NCI-H1417 (cell line): ENCODE results near the gene SHROOM3.
"Not testable (repeated sequence)": the region's sequence is repeated elsewhere in the genome, so short reads cannot be mapped to it uniquely, and the experiment has no call there.

Experiments used
- DNase-seq, 3 experiments: peaks; one replicate each; lab custom pipeline; 2025; lab: John Stamatoyannopoulos, UW

Gene SHROOM3

DNA sequence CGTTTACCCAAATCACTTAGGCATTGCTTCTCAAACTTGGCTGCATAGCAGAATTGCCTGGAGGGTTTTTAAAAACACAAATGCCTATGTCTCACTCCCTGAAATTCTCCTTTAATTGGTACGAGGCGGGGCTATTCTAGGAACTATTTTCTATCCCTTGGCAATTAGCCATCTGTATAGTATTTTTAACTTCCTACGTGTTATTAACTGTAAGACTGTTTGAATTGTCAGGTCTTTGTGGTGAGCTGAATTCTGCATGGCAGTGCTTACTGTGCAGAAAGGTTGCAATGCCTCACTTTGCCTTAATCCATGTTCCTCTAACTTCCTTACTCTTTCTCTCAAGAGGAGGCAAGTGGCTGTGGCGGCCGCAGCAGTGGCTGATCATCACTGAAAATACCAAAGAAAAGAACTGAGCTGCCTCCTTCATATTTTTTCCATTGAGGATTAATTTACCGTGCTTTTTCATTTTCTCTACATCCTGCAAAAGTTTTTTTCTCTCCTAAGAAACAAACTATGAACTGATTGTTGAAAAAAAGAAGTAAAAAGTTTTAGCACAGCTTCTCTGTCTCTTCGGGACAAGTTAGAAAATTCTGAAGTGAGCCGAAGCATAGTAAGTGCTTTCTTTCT is at the start of gene SHROOM3:
Gene SHROOM3, plus strand, starts transcription at position 329 of the 627 bp plus-strand sequence. CDS start 824 bp downstream, outside the sequence.
- DNase-seq: peak in 1 of 3 experiments; percentile 50

GRCh38 chr4:76385974-76386373 is 49.1 kb upstream of the SHROOM3 start:
- no peak for DNase-seq

DNA sequence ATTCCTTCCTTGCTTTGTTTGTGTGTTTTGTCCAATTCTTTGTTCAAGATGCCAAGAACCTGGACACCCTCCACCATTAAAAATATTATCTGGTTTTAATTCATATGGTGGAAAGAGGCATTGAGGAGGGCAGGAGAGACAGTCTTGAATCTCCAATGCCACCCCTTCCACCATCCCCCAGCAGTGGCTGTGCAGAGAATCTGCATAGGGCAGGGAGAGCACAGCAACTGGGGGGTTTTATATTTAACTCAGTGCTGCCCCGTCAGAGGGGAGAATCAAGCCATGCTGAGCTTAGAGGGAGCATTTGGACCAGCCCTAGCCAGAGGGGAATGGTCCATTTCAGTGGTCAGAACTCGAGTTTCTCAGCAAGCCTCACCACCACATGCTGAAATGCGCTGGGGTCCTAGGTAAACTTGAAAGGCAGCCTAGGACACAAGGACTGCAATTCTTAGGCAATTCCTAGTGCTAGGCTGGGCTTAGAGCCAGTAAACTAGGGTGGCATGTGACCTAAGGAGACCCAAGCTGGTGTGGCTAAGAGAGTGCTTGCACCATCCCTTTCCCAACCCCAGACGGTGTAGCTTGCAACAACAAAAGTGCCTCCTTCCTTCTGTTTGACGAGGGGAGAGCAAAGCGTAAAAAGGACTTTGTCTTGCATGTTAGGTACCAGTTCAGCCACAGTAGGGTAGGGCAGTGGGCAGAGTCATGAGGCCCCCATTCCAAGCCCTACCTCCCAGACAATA is 48.3 kb upstream of the SHROOM3 start:
- no peak for DNase-seq

- no peak for DNase-seq
Measured at GRCh38 chr4:76388160-76388908, 46.7 kb upstream of the SHROOM3 start.

- no peak for DNase-seq
Measured at GRCh38 chr4:76401654-76402053, 33.4 kb upstream of the SHROOM3 start.

- DNase-seq: peak in 1 of 3 experiments; percentile 3
Measured at GRCh38 chr4:76406081-76406480, 28.9 kb upstream of the SHROOM3 start.

DNA sequence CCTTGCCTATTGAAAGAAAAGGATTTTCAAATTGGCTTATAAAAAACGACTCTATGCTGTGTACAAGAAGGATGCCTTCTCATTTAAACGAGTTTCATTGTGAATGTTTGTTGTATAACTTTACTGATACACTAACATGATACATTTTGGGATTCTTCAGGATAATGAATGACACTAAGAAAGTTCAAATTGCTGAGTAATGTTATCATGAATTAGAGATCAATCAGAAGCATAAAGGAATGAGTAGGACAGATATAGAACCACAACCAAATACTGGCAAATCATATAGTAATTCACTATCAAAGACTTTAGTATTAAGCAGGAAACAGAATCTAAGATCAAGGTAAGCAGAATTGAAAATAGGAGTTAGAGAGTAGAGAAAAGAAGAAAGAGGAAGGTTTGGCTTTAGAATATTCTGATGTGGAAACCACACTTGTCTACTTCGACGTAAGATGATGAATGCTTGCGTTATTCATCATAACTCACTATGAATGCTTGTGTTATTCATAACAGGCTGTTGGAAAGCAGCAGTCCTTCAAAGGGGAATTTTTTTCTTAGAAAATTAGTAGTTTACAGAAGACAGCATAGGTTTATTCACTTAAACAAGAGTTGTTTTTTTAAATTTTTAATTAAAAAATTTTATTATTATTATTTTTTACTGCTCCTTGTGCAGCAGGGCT is 27.4 kb upstream of the SHROOM3 start:
- DNase-seq: no peak

DNA sequence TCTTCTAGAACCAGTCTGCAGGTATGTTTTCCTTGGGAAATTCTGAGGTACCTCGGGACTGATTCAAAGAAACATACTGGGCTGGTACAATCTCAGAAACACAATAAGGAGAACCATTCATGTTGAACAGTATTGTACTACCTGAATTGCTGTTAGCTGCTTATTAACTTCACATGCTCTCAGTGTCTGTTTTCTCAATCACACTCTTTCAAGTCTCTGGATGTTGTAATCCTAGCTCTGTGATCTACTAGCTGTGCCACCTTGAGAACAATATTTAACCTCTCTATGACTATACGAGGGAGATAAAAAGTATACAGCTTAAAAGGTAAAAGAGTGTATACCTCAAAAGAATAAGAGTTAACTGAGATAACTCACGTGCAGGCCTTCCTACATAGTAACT is 24.4 kb upstream of the SHROOM3 start:
- DNase-seq: no peak

GRCh38 chr4:76420188-76420761 is 14.8 kb upstream of the SHROOM3 start:
- peak in 2 of 3 experiments; percentile 83 to 89 for DNase-seq

GRCh38 chr4:76420762-76421581 is 14.1 kb upstream of the SHROOM3 start, which contains the start of gene CCDC158:
TSS of gene CCDC158 (minus strand) at chr4:76421141. CDS start at chr4:76403207, 17,934 bp downstream.
- DNase-seq: peak in 2 of 3 experiments; percentile 82

GRCh38 chr4:76423159-76423558 is 11.9 kb upstream of the SHROOM3 start:
- DNase-seq: not testable (repeated sequence)

- peak in 2 of 3 experiments; percentile 11 to 36 for DNase-seq
Measured at GRCh38 chr4:76426272-76426671, 8.8 kb upstream of the SHROOM3 start.

- no peak for DNase-seq
Measured at GRCh38 chr4:76429636-76430035, 5.4 kb upstream of the SHROOM3 start.

DNA sequence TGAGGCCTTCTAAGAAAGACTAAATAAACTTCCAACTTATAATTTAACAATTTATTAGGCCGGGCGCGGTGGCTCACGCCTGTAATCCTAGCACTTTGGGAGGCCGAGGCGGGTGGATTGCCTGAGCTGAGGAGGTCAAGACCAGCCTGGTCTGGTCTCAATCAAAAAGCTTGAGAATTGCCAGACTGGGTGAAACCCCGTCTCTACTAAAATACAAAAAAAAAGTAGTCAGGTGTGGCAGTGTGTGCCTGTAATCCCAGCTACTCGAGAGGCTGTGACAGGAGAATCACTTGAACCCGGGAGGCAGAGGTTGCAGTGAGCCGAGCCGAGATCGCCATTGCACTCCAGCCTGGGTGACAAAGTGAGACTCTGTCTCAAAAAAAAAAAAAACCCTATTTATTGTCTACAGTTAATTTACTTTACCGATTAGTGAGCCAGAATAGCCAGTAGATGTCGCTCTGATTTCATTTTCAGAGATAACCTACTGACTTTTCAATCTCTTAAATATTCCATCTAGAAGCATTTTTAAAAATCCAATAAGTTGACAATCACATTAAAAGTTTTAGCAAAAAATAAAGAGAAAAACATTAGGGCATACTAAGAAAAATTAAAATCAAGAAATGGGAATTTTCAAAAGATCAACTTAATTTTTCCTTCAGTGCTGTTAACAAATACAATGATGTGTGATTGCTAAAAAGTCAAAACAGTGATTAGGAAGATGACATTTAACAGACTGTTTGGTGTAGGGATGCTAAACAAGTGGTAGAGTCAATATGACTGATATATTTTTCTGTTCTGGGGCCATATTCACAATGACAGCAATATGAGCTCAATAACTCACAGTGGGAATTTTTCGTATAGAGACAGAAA is 4.3 kb upstream of the SHROOM3 start:
- peak; percentile 13 to 82 (median 49) for DNase-seq

GRCh38 chr4:76435528-76436319 is 695 bp downstream of the SHROOM3 start:
- DNase-seq: no peak

- DNase-seq: no peak
Measured at GRCh38 chr4:76439491-76439890, 4.5 kb downstream of the SHROOM3 start.

- DNase-seq: peak in 1 of 3 experiments; percentile 28
Measured at GRCh38 chr4:76441881-76442280, 6.9 kb downstream of the SHROOM3 start.

DNA sequence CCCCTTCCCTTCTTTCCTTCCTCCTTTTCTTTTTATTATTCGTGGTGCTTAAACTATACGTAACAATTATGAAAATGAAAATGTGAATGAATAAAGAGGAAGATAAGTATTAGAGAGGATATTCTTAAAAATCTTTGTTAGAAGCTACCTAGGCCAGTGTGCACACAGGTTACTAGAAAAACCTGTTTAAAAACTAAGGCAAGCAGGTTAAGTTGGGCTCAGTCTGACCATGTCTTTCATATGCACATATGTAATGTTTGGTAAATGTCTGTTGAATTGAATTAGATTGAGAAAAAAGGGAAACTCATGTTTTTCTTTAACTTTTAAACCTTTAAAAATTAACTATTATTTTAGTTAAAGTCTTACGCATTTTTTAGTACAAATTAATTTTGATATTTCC is 7.8 kb downstream of the SHROOM3 start:
- no peak for DNase-seq

- DNase-seq: no peak
Measured at GRCh38 chr4:76443376-76443775, 8.3 kb downstream of the SHROOM3 start.
